Stomach (tissue), 4 donors: ENCODE data around the gene ARL15.

Experiments used
- EP300 ChIP-seq: sonication (generic); formaldehyde crosslinking; IDR thresholded peaks from one replicate; pipeline ENCODE4 v1.6.1; 2017; ENCODE audit warnings: antibody characterized with exemption
- POLR2A ChIP-seq, 4 donors: fragments of 450-650 bp; IDR thresholded peaks; one replicate each; pipeline ENCODE4 v1.6.1; 2016; ENCODE audit warnings: antibody characterized with exemption in 4 of 4, control low read depth in 2 of 4, mild to moderate bottlenecking in 1 of 4, moderate library complexity in 1 of 4
- TF ChIP-seq, protein P1 (sequence below), 7 experiments: fragments of 450-650 bp in 4 of 7; fragments of 200-600 bp in 3 of 7; sonication (generic) in 3 of 7; IDR thresholded peaks; one replicate each; pipeline ENCODE4 v1.5.1; 2016 to 2019; ENCODE audit warnings: antibody characterized with exemption in 7 of 7, control low read depth in 2 of 7, mild to moderate bottlenecking in 1 of 7

DNA sequence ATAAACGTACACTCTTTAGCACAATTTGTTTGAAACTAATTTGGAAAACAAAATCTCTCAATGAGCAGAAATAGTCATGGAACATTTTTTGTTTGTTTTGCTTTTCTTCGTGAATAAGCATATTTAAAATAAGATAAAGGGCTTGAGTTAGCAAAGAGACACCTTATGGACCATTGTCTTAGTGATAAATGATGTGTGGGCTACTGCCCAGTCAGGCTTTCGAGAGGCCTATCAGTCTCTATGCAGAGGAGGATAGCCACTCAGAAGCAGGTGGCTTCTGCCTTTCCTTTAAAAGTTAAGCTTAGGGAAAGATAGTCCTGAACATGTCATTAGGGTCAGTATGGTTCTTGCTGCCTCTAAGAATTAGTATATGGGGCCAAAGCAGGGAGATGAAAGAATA, 2.1 kb upstream of the ARL15 start:
- TF ChIP-seq, protein P1, sequence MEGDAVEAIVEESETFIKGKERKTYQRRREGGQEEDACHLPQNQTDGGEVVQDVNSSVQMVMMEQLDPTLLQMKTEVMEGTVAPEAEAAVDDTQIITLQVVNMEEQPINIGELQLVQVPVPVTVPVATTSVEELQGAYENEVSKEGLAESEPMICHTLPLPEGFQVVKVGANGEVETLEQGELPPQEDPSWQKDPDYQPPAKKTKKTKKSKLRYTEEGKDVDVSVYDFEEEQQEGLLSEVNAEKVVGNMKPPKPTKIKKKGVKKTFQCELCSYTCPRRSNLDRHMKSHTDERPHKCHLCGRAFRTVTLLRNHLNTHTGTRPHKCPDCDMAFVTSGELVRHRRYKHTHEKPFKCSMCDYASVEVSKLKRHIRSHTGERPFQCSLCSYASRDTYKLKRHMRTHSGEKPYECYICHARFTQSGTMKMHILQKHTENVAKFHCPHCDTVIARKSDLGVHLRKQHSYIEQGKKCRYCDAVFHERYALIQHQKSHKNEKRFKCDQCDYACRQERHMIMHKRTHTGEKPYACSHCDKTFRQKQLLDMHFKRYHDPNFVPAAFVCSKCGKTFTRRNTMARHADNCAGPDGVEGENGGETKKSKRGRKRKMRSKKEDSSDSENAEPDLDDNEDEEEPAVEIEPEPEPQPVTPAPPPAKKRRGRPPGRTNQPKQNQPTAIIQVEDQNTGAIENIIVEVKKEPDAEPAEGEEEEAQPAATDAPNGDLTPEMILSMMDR (IDR thresholded peaks at IDR 0.05), result no peak
- TF ChIP-seq POLR2A (IDR thresholded peaks at IDR 0.05) (no peak), EP300 (no peak)
